K562 (cell line): ENCODE results near the gene CLCN6. TPM values are rescaled to one million over a fixed set of nuclear protein-coding genes. Genes with fewer than 3 reads are reported as not detected.

ENCODE experiments used
- ATAC-seq: fragments of 200-7000 bp; cut with Tn5 transposase; 3 replicates; pipeline ENCODE4 v1.9.1; 2020; ENCODE audit warnings: moderate library complexity
- BruUV-seq: library from RNA; stranded (reverse); fragments of 400-500 nt; replicated peaks from 2 replicates; lab custom pipeline; 2021; lab: Mats Ljungman, UMichigan
- CTCF ChIA-PET: fragments of 300-600 bp; formaldehyde crosslinking; extraction: SDS; loops from one replicate; lab custom pipeline; 2021; ENCODE audit warnings: low intra/inter-chr PET ratio; lab: Yijun Ruan, JAX
- POLR2A ChIA-PET: fragments of 300-600, 350-650 bp; sonication (Branson Sonifier 250); formaldehyde crosslinking; extraction: SDS; loops from one replicate; lab custom pipeline; 2021; ENCODE audit warnings: antibody characterized with exemption, inconsistent platforms; lab: Yijun Ruan, JAX
- DNase-seq, 4 experiments: peaks; one replicate each; pipeline versions ENCODE4 v3.0.0 to v3.0.0-alpha.2; 2011 to 2018; ENCODE audit warnings: low spot score in 3 of 4, mixed read lengths in 3 of 4; ENCODE audit errors: extremely low read depth in 1 of 4
- FAIRE-seq: peaks from 2 replicates; lab custom pipeline; 2011; peaks lifted over from hg19 to GRCh38; lab: Jason Lieb, UNC
- H2AFZ ChIP-seq: 2 replicates; pipeline ENCODE4 v1.6.0; 2011; ENCODE audit warnings: low read depth, low read length, control low read depth, inconsistent platforms
- H3K27ac ChIP-seq: fragments of 200-600 bp; 3 replicates; pipeline ENCODE4 v1.8.0; 2011; ENCODE audit warnings: low read depth, mild to moderate bottlenecking, control low read depth, inconsistent platforms, low read length, moderate library complexity, mixed read lengths; ENCODE audit errors: extremely low read depth
- H3K27me3 ChIP-seq, 2 experiments: fragments of 300-600 bp in 1 of 2; 2 replicates in 1 of 2; 3 replicates in 1 of 2; pipeline versions ENCODE4 v1.6.0 to v1.8.0; 2011; ENCODE audit warnings: inconsistent platforms in 2 of 2, low read length in 2 of 2, mild to moderate bottlenecking in 1 of 2, mixed read lengths in 1 of 2, moderate library complexity in 1 of 2; ENCODE audit not compliant: control insufficient read depth in 2 of 2, insufficient read depth in 2 of 2
- H3K36me3 ChIP-seq: fragments of 300-600 bp; 3 replicates; pipeline ENCODE4 v1.8.0; 2011; ENCODE audit warnings: mild to moderate bottlenecking, low read length, inconsistent platforms; ENCODE audit not compliant: control insufficient read depth, insufficient read depth
- H3K4me1 ChIP-seq, 2 experiments: fragments of 200-600 bp in 1 of 2; replicated peaks in 1 of 2; 2 replicates in 1 of 2; 3 replicates in 1 of 2; pipeline versions ENCODE4 v1.5.1 to v1.8.0; 2011; ENCODE audit warnings: inconsistent platforms in 2 of 2, low read length in 2 of 2, mild to moderate bottlenecking in 1 of 2, mixed read lengths in 1 of 2, moderate library complexity in 1 of 2; ENCODE audit not compliant: control insufficient read depth in 2 of 2, insufficient read depth in 2 of 2
- H3K4me2 ChIP-seq: 2 replicates; pipeline ENCODE4 v1.6.1; 2011; ENCODE audit warnings: low read length, control low read depth, inconsistent platforms, mixed read lengths; ENCODE audit not compliant: insufficient read depth
- H3K4me3 ChIP-seq: fragments of 200-600 bp; sonication (generic), shearing (Covaris generic); 2 replicates; pipeline ENCODE4 v1.5.1; 2016; ENCODE audit warnings: control low read depth, inconsistent platforms
- H3K79me2 ChIP-seq: fragments of 200-600 bp; 3 replicates; pipeline ENCODE4 v1.8.0; 2011; ENCODE audit warnings: low read length, inconsistent platforms; ENCODE audit not compliant: control insufficient read depth, insufficient read depth
- H3K9ac ChIP-seq, 2 experiments: 2 replicates each; pipeline versions ENCODE4 v1.6.0 to v1.6.1; 2011; ENCODE audit warnings: low read depth in 2 of 2, low read length in 2 of 2, control low read depth in 1 of 2, inconsistent platforms in 1 of 2, mild to moderate bottlenecking in 1 of 2, mixed read lengths in 1 of 2; ENCODE audit not compliant: insufficient read depth in 1 of 2
- H3K9me1 ChIP-seq: one replicate; pipeline ENCODE4 v1.6.0; 2011; ENCODE audit warnings: inconsistent platforms, mild to moderate bottlenecking, low read length, moderate library complexity; ENCODE audit not compliant: control insufficient read depth, insufficient read depth
- H3K9me3 ChIP-seq: replicated peaks from 2 replicates; pipeline ENCODE4 v1.5.1; 2011; ENCODE audit warnings: low read depth, low read length, inconsistent platforms; ENCODE audit not compliant: control insufficient read depth, insufficient read depth
- H4K20me1 ChIP-seq: replicated peaks from 2 replicates; pipeline ENCODE4 v1.6.1; 2011; ENCODE audit warnings: low read length, inconsistent platforms, mixed read lengths; ENCODE audit not compliant: control insufficient read depth, insufficient read depth
- CHD4 ChIP-seq: fragments of 200-600 bp; sonication (generic); IDR thresholded peaks from 3 replicates; pipeline ENCODE4 v1.6.1; 2012; ENCODE audit warnings: low read depth, mild to moderate bottlenecking, mixed read lengths, low read length, inconsistent platforms; ENCODE audit not compliant: insufficient read depth, insufficient replicate concordance, poor library complexity, severe bottlenecking
- ELF2 ChIP-seq: fragments of 250-450 bp; sonication (Bioruptor Pico); IDR thresholded peaks from 2 replicates; pipeline ENCODE4 v1.5.0; 2021; ENCODE audit warnings: mild to moderate bottlenecking
- FOXJ3 ChIP-seq: sonication (generic); formaldehyde crosslinking; IDR thresholded peaks from 2 replicates; pipeline ENCODE4 v1.4.0; 2020; ENCODE audit warnings: mild to moderate bottlenecking, missing genetic modification reagents
- MTF1 ChIP-seq: fragments of 250-450 bp; sonication (Bioruptor Pico); IDR thresholded peaks from 2 replicates; pipeline ENCODE4 v1.9.0; 2021; ENCODE audit warnings: moderate library complexity, mild to moderate bottlenecking, inconsistent platforms, borderline replicate concordance
- NFXL1 ChIP-seq: fragments of 450-650 bp; formaldehyde crosslinking; IDR thresholded peaks from 2 replicates; pipeline ENCODE4 v1.4.0; 2021; ENCODE audit warnings: mild to moderate bottlenecking
- SP2 ChIP-seq: IDR thresholded peaks from 2 replicates; pipeline ENCODE4 v1.6.1; 2011; ENCODE audit warnings: mild to moderate bottlenecking, low read depth, low read length, moderate library complexity; ENCODE audit not compliant: poor library complexity, severe bottlenecking; ENCODE audit errors: extremely low read depth
- SRSF7 ChIP-seq: fragments of 200-400 bp; formaldehyde crosslinking; optimal IDR thresholded peaks from 2 replicates; pipeline ENCODE3; 2017; ENCODE audit warnings: mild to moderate bottlenecking, low read depth, low read length
- ZFX ChIP-seq: sonication (generic); formaldehyde crosslinking; IDR thresholded peaks from 2 replicates; pipeline ENCODE4 v1.8.0; 2022; ENCODE audit warnings: mild to moderate bottlenecking, missing genetic modification reagents, moderate library complexity
- ZNF140 ChIP-seq: fragments of 250-450 bp; sonication (Bioruptor Pico); IDR thresholded peaks from 2 replicates; pipeline ENCODE4 v1.8.0; 2021; ENCODE audit warnings: moderate library complexity, mild to moderate bottlenecking, inconsistent platforms
- ZNF282 ChIP-seq: sonication (generic); formaldehyde crosslinking; IDR thresholded peaks from 2 replicates; pipeline ENCODE4 v1.8.1; 2023; ENCODE audit warnings: missing genetic modification reagents
- WGBS: fragments of 100-300 bp; shearing (Covaris generic); methylation state at CpG from one replicate; pipeline ENCODE4 v1.1.6; 2016; ENCODE audit warnings: low coverage, mixed read lengths; ENCODE audit not compliant: insufficient coverage; ENCODE audit errors: missing lambda C conversion rate; 5-methylcytosine and 5-hydroxymethylcytosine counted together
- in situ Hi-C: fragments of 300-500 bp; cut with MboI; formaldehyde crosslinking; loops from 4 replicates; pipeline ENCODE4 v1.15.0; 2018; ENCODE audit warnings: inconsistent platforms, mixed read lengths
- intact Hi-C: fragments of 100-400 bp; cut with micrococcal nuclease; formaldehyde crosslinking; loops from 2 replicates; pipeline ENCODE4 v1.14.2; 2022
- polyA plus RNA-seq, 8 experiments: library from polyadenylated mRNA; depleted of rRNA in 4 of 8; stranded (reverse) in 5 of 8; unstranded in 3 of 8; fragments of >200 nt; fragmentation: Nextera tagmentation in 2 of 8; fragmentation: Illumina TruSeq in 1 of 8; extraction: Ambion mirVana in 2 of 8; extraction: Trizol in 1 of 8; gene quantifications; 2 replicates each; pipeline versions ENCODE4 v1.2.1 to v1.2.3, GENCODE V29; 2011 to 2014; ENCODE audit warnings: inconsistent platforms in 1 of 8, missing spikeins in 1 of 8
- total RNA-seq, 7 experiments: library from RNA; depleted of rRNA in 6 of 7; stranded (reverse); fragments of >200 nt in 6 of 7; fragmentation: Illumina TruSeq in 2 of 7; extraction: Trizol in 2 of 7; gene quantifications; 2 replicates each; pipeline versions ENCODE4 v1.2.1 to v1.2.3, GENCODE V29; 2011 to 2021; ENCODE audit warnings: low replicate concordance in 1 of 7
- TF ChIP-seq, protein P1 (sequence below): sonication (generic); formaldehyde crosslinking; IDR thresholded peaks from 2 replicates; pipeline ENCODE4 v1.8.0; 2023; ENCODE audit warnings: mild to moderate bottlenecking, missing genetic modification reagents
- TF ChIP-seq, protein P2 (sequence below): fragments of 250-450 bp; sonication (Bioruptor Pico); IDR thresholded peaks from 2 replicates; pipeline ENCODE4 v1.9.0; 2021; ENCODE audit warnings: mild to moderate bottlenecking
- TF ChIP-seq, protein P3 (sequence below): fragments of 250-450 bp; sonication (Bioruptor Pico); IDR thresholded peaks from 2 replicates; pipeline ENCODE4 v1.4.0; 2020

Gene CLCN6
- total and polyA plus RNA-seq, 9 of the 15 experiments (the other 6 are each of a cell fraction or from before 2014, with no cell fraction given): 2.0 to 21.8 (median 13.6) TPM

DNA sequence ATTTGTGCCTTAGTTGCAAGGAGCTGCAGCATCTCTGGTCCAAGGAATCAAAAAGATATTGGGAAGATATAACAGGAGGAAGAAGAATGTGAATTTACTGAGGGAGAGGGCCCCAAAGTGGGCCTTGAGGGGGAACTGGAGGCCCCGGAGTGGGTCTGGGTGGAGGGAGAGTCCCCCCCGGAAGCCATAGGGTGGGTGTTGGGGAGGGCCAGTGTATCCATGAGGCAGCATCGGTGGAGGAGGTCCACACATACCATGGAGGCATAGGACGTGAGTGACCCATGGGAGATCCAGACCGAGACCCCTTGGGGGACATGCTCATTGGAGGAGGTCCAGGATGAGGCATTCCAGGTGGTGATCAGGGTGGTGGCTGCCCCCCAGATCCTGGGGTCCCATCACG, 44.7 kb upstream of the CLCN6 start:
- CTCF ChIA-PET: no interaction called here
- H3K9me3 ChIP-seq: peaks cover 3% of the 10 kb centered on the region; the same call in 1 of the 2 replicates
- no peak overlapping the region; the same call in 1 of the 2 replicates for H2AFZ ChIP-seq
- DNase-seq (no peak), FAIRE-seq (no peak), ATAC-seq (no peak)
- H3K27ac ChIP-seq: no peak overlapping the region
- no peaks in the 10 kb centered on the region for H3K27me3 ChIP-seq
- no peaks in the 10 kb centered on the region for H3K36me3 ChIP-seq
- H3K4me2 ChIP-seq: no peak overlapping the region; the same call in 1 of the 2 replicates
- H3K4me1 ChIP-seq: peaks cover 8 to 38% of the 10 kb centered on the region in 2 experiments; a peak in 3 of 5 replicates
- no peaks in the 10 kb centered on the region for H4K20me1 ChIP-seq
- BruUV-seq: no TSS peak
- intact Hi-C loops: no loop called here
- POLR2A ChIA-PET: interaction anchor here (0.7 to 1.4 kb wide), 3 partner anchors 27 to 147 kb away, joined by 3 to 4 read pairs (median 3); no protein-coding TSS in a partner anchor
- H3K4me3 ChIP-seq: no peak overlapping the region
- peak overlapping the region in 1 of 2 experiments; percentile 92; a peak in 2 of 4 replicates for H3K9ac ChIP-seq
- 37% methylated on average over 6 of the region's 6 CpGs for WGBS
- no peaks in the 10 kb centered on the region for H3K79me2 ChIP-seq
- H3K9me1 ChIP-seq: no peaks in the 10 kb centered on the region
- in situ Hi-C loops: no loop called here
- TF ChIP-seq SP2: no peak
- TF ChIP-seq, protein P1, sequence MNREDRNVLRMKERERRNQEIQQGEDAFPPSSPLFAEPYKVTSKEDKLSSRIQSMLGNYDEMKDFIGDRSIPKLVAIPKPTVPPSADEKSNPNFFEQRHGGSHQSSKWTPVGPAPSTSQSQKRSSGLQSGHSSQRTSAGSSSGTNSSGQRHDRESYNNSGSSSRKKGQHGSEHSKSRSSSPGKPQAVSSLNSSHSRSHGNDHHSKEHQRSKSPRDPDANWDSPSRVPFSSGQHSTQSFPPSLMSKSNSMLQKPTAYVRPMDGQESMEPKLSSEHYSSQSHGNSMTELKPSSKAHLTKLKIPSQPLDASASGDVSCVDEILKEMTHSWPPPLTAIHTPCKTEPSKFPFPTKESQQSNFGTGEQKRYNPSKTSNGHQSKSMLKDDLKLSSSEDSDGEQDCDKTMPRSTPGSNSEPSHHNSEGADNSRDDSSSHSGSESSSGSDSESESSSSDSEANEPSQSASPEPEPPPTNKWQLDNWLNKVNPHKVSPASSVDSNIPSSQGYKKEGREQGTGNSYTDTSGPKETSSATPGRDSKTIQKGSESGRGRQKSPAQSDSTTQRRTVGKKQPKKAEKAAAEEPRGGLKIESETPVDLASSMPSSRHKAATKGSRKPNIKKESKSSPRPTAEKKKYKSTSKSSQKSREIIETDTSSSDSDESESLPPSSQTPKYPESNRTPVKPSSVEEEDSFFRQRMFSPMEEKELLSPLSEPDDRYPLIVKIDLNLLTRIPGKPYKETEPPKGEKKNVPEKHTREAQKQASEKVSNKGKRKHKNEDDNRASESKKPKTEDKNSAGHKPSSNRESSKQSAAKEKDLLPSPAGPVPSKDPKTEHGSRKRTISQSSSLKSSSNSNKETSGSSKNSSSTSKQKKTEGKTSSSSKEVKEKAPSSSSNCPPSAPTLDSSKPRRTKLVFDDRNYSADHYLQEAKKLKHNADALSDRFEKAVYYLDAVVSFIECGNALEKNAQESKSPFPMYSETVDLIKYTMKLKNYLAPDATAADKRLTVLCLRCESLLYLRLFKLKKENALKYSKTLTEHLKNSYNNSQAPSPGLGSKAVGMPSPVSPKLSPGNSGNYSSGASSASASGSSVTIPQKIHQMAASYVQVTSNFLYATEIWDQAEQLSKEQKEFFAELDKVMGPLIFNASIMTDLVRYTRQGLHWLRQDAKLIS (CRISPR knock-in tag): no peak
- TF ChIP-seq, protein P2, sequence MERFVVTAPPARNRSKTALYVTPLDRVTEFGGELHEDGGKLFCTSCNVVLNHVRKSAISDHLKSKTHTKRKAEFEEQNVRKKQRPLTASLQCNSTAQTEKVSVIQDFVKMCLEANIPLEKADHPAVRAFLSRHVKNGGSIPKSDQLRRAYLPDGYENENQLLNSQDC: no peak
- TF ChIP-seq SRSF7: no peak
- TF ChIP-seq ELF2 (CRISPR knock-in tag): no peak
- no peak for TF ChIP-seq FOXJ3
- TF ChIP-seq NFXL1 (CRISPR knock-in tag): no peak
- TF ChIP-seq ZNF282: no peak
- TF ChIP-seq CHD4: no peak
- no peak for TF ChIP-seq ZNF140 (CRISPR knock-in tag)
- TF ChIP-seq, protein P3, sequence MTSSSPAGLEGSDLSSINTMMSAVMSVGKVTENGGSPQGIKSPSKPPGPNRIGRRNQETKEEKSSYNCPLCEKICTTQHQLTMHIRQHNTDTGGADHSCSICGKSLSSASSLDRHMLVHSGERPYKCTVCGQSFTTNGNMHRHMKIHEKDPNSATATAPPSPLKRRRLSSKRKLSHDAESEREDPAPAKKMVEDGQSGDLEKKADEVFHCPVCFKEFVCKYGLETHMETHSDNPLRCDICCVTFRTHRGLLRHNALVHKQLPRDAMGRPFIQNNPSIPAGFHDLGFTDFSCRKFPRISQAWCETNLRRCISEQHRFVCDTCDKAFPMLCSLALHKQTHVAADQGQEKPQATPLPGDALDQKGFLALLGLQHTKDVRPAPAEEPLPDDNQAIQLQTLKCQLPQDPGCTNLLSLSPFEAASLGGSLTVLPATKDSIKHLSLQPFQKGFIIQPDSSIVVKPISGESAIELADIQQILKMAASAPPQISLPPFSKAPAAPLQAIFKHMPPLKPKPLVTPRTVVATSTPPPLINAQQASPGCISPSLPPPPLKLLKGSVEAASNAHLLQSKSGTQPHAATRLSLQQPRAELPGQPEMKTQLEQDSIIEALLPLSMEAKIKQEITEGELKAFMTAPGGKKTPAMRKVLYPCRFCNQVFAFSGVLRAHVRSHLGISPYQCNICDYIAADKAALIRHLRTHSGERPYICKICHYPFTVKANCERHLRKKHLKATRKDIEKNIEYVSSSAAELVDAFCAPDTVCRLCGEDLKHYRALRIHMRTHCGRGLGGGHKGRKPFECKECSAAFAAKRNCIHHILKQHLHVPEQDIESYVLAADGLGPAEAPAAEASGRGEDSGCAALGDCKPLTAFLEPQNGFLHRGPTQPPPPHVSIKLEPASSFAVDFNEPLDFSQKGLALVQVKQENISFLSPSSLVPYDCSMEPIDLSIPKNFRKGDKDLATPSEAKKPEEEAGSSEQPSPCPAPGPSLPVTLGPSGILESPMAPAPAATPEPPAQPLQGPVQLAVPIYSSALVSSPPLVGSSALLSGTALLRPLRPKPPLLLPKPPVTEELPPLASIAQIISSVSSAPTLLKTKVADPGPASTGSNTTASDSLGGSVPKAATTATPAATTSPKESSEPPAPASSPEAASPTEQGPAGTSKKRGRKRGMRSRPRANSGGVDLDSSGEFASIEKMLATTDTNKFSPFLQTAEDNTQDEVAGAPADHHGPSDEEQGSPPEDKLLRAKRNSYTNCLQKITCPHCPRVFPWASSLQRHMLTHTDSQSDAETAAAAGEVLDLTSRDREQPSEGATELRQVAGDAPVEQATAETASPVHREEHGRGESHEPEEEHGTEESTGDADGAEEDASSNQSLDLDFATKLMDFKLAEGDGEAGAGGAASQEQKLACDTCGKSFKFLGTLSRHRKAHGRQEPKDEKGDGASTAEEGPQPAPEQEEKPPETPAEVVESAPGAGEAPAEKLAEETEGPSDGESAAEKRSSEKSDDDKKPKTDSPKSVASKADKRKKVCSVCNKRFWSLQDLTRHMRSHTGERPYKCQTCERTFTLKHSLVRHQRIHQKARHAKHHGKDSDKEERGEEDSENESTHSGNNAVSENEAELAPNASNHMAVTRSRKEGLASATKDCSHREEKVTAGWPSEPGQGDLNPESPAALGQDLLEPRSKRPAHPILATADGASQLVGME (CRISPR knock-in tag): no peak
- TF ChIP-seq ZFX (CRISPR knock-in tag): no peak
- TF ChIP-seq MTF1 (CRISPR knock-in tag): no peak
